ENCODE measurements around the gene TICAM1. TPM values are rescaled to one million over a fixed set of nuclear protein-coding genes. Genes with fewer than 3 reads are reported as not detected.

TICAM1 gene
- total and polyA plus RNA-seq, 2 of the 13 experiments (the other 11 are each of a cell fraction or from before 2014, with no cell fraction given), result 0.33 to 0.95 TPM

GRCh38 chr19:4831304-4831978, at the start of gene TICAM1 (continued):
- TF ChIP-seq NR2F6 (IDR thresholded peaks at IDR 0.05), result no peak
- peak; percentile 54; the same call in 1 of the 2 replicates for TF ChIP-seq NR2F6 (CRISPR knock-in tag; IDR thresholded peaks at IDR 0.05)
- TF ChIP-seq TSC22D2 (CRISPR knock-in tag; IDR thresholded peaks at IDR 0.05; ENCODE audit: borderline replicate concordance), result 0 out of 2 replicates have a peak, but pooled peaks have one; percentile 55
- TF ChIP-seq FOXP4 (CRISPR knock-in tag; IDR thresholded peaks at IDR 0.05), result peak; percentile 34; the same call in 1 of the 2 replicates
- TF ChIP-seq ZNF557 (CRISPR knock-in tag; IDR thresholded peaks at IDR 0.05), result no peak
- peak; percentile 11; the same call in 1 of the 2 replicates for TF ChIP-seq SP2 (CRISPR knock-in tag; IDR thresholded peaks at IDR 0.05)
- TF ChIP-seq RELA (CRISPR knock-in tag; IDR thresholded peaks at IDR 0.05), result peak; percentile 83; the same call in 1 of the 2 replicates
- peak; percentile 29; the same call in 1 of the 2 replicates for TF ChIP-seq ZSCAN9 (CRISPR knock-in tag; IDR thresholded peaks at IDR 0.05; ENCODE audit: borderline replicate concordance)
- TF ChIP-seq HMGXB4 (CRISPR knock-in tag; IDR thresholded peaks at IDR 0.05; ENCODE audit: borderline replicate concordance in 1 of 2, low read depth in 1 of 2), result peak; percentile 57 to 75
- TF ChIP-seq ZMYM2 (CRISPR knock-in tag; IDR thresholded peaks at IDR 0.05), result peak; percentile 73
- no peak for TF ChIP-seq AHDC1 (CRISPR knock-in tag; IDR thresholded peaks at IDR 0.05; ENCODE audit: borderline replicate concordance)
- peak; percentile 99 for TF ChIP-seq ZKSCAN8 (CRISPR knock-in tag; IDR thresholded peaks at IDR 0.05; ENCODE audit: borderline replicate concordance)
- peak; percentile 97 for TF ChIP-seq HINFP (CRISPR knock-in tag; IDR thresholded peaks at IDR 0.05; ENCODE audit: low read depth)
- peak; percentile 29; the same call in 1 of the 2 replicates for TF ChIP-seq ETV5 (CRISPR knock-in tag; IDR thresholded peaks at IDR 0.05; ENCODE audit: borderline replicate concordance)
- 0 out of 2 replicates have a peak, but pooled peaks have one; percentile 22 for TF ChIP-seq FOSL2 (CRISPR knock-in tag; IDR thresholded peaks at IDR 0.05)
- TF ChIP-seq ZNF782 (CRISPR knock-in tag; IDR thresholded peaks at IDR 0.05; ENCODE audit: borderline replicate concordance), result 0 out of 2 replicates have a peak, but pooled peaks have one; percentile 45
- peak; percentile 92 for TF ChIP-seq ZNF883 (CRISPR knock-in tag; IDR thresholded peaks at IDR 0.05; ENCODE audit: not compliant biosample characterization)
- TF ChIP-seq TAF1 (CRISPR knock-in tag; IDR thresholded peaks at IDR 0.05), result peak; percentile 47; the same call in 1 of the 2 replicates

Measured in HepG2 (cell line).